Suppressor macrophage treated with lipopolysaccharide for 1 hour (primary cell): ENCODE data around the gene C11orf91.
"Not testable (repeated sequence)": the region's sequence is repeated elsewhere in the genome, so short reads cannot be mapped to it uniquely, and the experiment has no call there.

Source experiments
- DNase-seq, 3 donors: peaks; one replicate each; pipeline ENCODE4 v3.0.0-alpha.2; 2020 to 2022

The C11orf91 gene

DNA sequence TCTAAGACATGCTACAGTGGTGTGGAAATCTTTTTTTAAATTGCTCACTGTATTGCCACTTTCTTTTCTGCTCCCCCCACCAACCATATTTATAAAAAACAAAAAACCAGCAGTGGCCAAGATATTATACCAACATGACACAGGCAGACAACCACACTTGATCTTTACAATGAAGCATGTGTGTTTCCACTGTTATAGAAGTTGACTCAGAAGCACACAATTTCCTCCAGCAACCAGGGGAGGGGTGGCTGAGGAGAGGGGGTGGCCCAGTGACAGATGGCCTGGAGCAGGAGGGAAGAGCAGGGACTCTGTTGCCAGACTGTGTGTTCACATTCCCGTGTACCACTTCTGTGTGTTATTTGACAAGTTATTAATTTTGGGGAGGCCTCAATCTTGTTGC, 20.8 kb upstream of the C11orf91 start:
- peak; percentile 53 to 73 (median 72) for DNase-seq

DNA sequence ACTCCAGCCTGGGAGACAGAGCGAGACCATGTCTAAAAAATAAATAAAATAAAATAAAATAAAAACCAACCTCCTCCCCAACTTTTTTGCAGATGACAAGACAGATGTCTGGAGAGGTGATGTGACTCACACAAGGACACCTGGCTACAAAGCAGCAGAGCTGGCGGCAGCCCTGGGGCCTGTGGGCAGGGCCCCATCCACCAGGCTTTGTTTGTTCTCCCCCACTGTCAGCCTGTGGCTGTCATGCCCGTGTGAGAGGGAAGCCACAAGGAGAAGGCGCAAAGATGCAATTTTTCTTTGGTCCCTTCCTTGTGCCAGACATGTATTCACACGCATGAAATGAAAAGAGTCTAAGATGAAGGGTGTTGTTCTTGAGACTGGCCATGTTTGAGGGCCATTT, 19.0 kb upstream of the C11orf91 start:
- no peak for DNase-seq

DNA sequence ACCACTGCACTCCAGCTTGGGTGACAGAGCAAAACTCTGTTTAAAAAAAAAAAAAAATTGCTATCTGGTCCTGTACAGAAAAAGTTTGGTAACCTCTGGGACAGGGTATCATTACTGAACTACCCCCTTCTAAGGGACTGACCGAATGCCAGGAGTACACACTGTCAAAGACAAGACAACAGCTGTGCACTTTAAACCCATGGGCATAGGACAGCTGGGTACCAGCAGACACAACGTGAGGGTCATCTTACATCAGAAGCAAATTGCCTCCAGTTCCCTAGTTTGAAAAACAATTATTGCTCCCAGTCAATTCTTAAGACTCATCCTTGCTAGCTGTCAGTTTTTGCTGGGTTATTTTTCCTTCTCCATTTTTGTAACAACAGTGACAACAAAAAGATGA, 17.8 kb upstream of the C11orf91 start:
- no peak for DNase-seq

DNA sequence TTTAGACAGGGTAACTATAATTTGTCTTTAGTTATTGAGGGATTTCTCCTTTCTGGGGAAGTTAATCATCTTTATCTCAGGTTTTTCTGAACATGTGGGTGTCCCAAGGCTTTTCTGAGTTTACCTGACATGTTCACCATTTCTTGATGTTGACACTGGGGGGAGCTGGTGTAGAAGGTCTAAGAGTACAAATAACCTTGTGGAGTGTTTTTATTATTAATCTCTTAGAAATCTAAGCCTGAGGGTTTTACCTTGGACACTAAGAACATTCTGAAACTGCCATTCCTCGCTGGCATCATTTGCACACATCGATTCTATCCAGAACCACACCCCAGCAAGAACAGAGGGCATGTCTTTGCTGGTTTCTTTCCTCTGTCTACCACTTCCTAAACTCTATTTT, 15.6 kb upstream of the C11orf91 start:
- DNase-seq, result peak; percentile 50 to 58 (median 57)

DNA sequence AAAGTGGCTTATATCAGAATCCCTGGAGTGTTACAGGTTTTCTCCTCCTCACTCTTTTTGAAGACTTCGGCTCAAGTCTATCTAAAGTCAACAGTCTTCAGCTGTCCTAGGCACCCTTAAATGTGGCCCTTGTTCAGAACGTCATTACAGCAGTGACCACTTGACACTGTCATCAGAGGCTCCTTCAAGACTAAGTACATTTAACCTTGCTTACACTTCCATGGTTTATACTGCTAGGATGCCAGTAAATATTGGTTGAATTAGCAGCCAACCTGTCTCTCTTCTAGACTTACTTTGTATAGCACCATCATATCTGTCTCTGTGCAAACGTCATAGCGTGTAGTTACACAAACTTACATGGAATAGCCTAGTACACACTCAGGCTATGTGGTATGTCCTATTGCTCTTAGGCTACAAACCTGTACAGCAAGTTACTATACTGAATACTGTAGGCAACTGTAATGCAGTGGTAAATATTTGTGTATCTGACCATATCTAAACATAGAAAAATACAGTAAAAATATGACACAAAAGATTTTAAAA, 13.3 kb upstream of the C11orf91 start:
- DNase-seq, result no peak

DNA sequence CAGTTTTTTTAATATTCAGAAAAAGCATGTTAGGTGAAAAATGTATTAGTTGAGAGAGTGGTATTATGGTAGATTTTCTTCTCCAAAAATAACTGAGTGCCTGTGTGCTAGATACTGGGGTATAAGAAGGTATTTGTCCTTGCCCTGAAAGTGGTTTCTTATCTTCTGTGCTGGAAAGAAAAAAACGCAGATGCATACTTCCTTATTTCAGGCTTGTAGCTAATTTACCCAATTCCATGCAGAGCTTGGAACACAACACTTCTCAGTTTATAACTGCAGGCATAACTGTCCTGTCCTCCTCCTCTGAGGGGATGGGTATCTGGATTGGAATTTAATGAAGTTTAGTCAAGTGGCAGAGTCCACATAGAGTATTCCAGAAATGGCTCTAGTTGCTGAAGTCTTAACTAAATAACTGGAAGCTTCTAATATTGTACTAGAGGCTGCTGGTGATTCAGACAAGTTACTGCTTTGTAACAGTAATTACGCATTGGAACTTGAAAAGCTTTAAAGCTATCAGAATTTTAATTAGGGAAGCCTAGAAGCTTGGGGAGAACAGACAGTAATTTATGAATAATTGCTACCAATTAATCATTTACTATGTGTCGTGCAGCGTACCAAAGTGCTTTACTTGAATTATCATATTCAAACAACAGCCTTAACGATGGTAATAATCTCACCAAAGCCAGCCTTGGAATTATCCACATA, 12.7 kb upstream of the C11orf91 start:
- DNase-seq, result no peak

DNA sequence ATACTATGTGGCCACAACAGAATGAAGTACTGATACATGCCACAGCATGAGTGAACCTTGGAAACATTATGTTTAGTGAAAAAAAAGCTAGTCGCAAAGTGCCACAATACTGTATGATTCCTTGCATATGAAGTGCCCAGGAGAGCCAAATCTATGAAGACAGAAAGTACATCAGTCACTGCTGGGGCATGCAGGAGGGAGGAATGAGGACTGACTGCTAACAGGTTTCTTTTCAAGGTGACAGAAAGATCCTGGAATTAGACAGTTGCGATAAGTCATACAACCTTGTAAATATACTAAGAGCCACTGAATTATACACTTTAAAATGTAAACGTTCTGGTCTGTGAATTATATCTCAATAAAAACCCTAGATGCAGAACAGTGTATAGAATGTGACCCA, 11.8 kb upstream of the C11orf91 start:
- DNase-seq, result no peak

DNA sequence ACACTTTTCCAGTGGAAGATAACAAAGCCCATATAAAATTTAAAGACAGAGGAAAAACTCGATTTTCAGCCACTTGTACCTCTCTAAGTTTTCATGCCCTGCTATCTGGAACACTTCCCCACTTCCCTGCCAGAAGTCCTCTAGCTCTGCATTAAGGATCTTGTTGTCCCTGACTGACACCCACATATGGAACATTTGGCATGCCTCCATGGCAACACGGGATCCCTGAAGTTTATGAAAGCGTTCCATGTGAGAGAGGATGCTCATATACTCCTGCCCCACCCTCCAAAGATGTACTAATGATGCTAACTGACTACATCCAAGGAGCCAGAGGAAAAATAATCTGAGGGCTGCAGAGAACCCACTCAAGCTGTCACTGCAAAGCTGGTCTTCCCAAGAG, 8.8 kb upstream of the C11orf91 start:
- DNase-seq, result no peak

DNA sequence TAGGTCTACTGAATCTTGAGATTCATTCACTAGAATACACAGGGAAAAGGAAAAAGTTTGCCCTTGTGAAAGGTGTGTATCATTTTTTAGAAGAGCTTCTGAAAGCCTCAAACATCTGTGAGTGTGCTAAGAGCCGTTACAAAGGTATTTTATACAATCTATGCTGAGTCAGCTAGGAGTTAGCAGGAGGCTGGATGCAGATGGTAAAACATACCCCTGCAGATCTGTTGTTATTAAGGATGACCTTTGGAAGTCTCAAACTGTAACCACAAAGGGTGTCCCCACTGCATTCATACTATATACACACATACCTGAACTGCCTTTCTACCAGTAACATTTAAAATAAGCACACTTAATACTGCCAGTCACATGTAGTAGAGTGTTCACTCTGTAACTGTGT, 8.4 kb upstream of the C11orf91 start:
- DNase-seq, result no peak

DNA sequence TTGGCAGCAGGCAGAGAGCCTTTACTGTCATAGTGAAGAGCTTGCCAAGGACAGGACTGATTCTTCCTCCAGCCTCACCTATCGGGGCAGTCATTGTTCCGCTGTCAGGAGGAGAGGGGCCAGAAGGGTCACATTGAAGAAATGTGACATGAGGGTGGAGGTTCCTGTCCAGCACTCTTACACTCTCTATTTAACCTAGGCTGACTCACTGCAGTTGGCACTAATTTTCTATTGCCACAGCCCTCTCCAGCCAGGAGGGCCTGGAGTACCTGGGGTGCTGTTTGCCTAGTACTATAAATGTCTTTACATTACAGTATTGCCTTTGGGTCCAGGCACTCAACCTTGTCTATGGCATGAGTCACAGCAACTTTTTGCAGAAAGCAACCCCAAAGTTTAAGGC, 7.2 kb upstream of the C11orf91 start:
- DNase-seq, result not testable (repeated sequence)

DNA sequence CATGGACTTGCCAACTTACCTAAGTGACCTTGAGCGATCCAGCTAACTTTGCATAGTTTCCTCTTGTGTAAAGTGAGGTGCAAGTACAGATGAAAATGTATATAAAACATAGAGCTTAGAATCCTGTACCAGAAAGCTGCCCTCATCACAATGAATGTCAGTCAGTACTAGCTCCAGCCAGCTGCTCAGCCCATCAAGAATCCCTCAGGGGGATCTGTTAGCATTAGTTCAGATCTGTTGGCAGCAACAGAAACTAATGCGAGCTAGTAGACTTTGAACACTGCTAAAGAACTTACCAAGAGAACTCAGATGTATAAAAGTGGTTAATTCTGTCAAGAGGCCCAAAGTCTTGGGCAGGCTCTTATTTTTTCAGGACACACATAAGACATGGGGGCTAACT, 6.3 kb upstream of the C11orf91 start:
- DNase-seq, result no peak

DNA sequence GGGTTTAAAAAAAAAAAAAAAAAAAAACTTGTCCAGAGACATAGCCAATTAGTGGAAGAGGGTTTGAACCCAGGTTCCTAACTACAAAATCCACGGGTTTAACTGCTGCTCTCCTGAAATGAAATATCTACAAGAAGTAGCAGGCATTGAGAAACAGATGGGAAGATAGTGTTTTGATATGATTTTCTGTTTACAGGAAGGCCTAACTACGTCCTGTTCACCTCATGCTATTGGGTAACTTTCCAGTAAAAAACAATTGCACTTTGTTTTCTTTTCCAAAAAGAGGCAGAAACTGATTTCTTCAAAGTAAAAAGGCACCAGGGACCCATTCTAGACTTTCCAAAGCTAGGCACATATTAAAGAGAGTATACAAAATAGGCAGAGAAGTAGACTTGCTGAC, 5.9 kb upstream of the C11orf91 start:
- DNase-seq, result no peak

DNA sequence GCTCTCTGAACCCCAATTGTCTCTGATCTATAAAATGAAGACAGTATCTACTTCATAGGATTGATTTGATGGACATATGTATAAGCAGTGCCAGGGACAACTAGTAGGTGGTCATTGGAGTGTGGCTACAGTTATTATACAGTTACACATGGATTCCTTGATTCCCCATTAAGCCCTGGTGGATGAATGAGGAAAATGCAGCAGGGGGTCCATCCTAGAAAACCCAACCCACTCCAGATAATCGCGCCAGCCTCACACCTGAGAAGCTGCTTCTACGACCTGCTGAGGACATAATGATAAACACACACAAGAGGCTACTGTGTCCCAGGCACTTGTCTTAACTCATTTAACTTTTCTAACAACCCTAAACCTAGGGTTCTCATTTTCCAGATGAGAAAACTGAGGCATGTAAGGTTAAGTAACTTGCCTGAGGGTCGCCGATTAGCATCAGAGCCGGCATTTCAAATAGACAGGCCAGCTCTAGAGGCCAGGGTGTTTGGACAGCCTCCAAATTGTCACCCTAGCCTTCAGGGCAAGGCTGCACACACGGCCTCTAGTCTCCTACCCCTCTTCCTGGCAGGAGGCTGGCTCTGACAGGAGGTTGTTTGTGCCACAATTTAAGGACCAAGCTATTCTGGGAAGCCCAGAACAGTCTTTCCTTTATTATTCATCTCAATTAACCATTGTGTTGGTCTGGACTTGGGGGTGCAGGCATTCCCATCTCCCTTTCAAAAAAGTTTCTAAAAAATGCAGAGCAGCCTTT, 3.8 kb upstream of the C11orf91 start:
- no peak for DNase-seq

DNA sequence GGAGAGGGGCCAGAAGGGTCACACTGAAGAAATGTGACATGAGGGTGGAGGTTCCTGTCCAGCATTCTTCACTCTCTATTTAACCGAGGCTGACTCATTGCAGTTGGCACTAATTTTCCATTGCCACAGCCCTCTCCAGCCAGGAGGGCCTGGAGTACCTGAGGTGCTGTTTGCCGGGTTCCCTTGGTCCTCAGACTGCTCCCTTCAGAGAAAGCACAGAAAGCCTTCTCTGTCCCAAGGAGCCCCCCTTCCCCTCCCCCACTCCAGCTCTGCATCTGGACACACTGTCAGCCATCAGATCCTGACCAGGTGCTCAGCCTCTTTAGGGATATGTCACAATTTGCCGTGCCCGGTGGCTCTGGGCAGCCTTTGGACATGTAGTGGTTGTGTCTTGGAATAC, 3.2 kb upstream of the C11orf91 start:
- no peak for DNase-seq

DNA sequence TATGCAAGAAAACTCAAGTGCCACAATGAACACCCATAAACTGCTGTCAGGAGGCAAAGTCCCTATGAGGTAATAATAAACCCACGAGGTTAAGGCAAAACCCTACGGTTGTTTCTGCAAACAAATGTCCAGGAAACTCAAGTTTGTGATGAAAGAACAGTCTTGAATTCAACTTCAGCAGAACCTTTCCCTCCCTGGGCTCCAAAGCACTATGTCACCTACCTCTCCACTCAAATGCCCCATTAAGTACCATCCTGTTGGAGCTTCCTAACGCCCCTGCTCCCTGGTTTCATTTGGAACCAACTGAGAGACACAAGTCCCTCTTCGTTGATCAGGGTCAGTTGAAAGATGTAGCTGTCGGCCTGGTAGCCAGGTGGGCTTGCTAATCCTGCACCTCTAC, 2.6 kb upstream of the C11orf91 start:
- peak in 2 of 3 donors; percentile 26 to 42 for DNase-seq

DNA sequence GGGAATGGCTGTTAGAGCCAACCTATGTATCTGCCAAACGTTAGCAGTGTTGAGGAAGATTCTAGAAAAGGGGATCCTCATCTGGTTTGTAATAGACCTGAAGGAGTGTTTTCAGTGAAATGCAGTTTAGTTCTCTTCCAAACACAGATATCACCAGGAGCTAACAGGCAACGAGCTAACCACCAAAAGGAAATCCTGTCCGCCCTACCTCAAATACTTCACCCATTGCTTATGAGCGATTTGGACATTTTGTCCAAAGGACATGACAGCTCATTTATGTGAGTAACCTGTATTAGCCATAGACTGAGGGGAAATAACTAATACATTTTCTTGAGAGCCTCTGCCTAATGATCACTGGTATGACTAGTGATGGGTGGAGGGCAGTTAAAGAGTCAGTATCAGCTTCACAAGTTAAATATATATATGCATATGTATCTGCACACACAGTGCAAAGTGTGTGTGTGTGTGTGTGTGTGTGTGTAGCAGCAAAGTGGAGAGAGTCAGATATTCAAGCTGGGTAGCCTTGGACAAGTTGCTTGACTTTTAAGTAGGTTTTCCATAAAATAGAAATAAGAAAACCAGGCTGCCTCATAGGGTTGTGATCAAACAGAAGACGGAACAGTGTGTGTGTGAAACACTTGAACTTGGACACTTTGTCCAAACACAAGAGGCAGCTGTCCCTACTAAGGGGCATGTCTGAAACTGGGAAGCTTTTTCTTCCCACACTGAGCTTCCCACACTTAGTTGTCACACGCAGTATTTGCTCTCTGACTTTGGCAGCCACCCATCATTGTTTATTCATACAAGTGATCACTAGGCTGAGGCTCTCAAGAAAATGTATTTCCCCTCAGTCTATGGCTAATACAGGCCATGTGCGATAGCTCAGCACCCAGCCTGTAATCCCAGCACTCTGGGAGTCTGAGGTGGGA, 940 bp upstream of the C11orf91 start:
- peak; percentile 59 to 79 (median 63) for DNase-seq

DNA sequence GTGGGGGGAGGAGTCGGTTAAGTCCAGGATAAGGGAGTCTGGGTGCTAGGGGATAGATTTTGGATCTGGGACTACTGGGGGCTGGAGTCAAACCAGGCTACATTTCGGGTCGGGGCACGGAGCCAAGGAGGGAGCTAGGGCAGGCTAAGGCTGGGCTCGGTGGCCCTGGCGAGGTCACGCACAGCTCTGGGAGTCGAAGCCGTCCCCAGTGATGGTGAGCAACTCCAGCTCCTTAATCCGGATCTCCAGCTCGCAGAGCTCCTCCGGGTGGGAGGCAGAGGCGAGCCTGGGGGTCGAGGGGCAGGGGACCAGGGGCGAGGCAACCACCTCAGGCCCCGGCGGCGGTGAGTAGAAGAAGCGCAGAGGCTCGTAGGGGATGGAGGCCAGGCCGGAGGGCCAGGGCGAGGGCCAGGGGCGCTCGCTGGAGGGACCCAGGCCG, 544 bp downstream of the C11orf91 start:
- no peak for DNase-seq

DNA sequence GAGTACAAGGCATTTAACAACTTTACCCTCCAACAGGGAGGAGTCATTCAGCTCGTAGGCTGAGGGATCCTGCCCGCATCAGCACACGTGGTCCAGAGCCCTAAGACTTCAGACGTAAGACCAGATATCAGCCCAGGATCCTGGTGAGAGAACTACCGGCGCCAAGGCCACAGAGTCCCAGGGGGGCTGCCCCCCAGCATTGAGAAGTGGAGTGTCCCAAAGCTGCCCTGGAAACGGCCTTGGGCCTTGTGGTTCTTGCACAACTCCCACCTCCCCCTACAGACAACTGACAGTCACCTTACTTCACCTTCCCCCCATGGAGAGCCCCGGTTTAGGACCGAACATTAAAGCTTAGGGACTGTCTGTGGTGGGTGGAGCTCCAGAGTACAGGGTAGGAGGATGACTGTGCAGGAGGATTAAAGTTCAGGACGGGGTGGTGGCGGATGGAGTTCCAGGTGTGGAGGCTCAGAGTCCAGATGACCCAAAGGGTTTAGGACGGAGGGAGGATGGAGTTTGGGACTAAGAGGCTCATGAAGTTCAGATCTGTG, 1.0 kb downstream of the C11orf91 start:
- DNase-seq, result no peak

DNA sequence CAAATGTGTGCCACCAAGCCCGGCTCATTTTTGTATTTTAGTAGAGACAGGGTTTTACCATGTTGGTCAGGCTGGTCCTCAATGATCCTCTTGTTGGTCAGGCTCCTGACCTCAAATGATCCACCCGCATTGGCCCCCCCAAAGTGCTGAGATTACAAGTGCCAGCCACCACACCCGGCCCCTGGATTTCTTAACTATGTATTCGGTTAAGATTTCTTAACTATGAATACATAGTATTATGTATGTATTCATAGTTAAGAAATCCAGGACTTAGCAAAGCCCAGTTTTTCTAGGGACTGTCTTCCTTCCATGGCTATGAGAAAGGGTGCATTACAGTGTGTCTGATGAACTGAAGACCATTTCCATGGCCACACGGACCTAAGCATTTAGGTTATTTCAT, 1.7 kb downstream of the C11orf91 start:
- no peak for DNase-seq

DNA sequence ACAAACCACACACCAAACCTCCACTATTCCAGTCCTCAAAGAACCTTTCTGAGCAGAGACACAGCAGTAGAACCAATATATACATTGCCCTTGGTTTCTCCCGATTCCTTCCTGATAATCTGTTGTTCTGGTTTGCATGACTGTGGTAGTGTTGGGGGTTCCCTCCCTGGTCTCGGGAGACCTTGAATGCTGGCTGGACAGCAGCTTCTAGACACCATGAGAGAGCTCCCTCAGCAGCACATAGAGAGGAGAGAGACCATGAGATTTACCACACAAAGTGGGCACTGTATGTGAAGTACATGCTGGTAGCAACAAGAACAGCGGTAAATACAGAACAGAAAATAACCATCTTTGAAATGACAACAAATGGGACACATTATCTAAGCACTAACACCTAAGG, 2.6 kb downstream of the C11orf91 start:
- DNase-seq, result no peak

DNA sequence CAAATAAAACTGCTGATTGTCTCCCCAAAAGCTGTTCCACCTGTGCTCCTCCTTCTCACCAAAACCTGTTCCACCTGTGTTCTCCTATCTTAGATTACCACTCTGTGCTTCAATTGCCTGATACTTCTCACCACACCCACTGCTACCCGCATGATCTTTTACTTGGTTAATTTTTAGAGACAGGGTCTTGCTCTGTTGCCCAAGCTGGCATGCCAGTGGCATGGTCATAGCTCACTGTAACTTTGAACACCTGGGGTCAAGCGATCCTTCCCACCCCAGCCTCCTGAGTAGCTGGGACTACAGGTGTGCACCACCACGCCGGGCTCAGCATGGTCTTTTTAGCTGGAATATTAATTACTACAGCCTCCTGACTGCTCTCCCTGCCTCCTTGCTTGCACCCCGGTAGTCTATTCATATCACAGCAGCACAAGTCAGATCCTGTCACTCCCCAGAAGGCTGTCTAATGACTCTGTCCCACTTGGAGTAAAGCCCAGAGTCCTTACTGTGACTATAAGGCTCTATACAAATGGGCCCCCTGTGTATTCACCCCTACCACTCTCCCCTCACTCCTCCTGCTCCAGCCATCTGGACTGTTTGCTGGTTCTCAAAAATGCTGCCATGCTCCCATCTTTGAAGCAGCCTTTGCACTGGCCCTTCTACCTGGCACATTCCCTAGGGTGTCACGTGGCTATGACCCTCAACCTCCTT, 3.5 kb downstream of the C11orf91 start:
- no peak for DNase-seq

DNA sequence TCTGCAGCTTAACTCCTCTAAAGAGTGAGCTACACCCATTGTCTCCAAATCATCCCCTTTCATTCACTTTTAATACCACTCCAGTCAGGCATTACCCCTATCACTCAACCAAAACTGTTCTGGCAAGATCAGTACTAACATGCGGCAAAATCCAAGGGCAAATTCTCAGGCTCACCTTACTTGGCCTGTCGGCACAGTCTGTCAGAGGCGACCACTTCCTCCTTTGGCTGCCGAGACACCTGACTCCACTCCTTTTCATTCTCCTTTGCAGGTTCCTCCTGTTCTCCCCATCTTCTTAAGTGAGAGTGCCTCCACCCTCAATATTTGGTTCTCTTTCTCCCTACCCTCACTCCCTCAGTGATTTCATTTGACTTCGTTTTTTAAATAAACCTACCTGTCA, 4.2 kb downstream of the C11orf91 start:
- DNase-seq, result no peak
